Ureter (tissue), 1 donor: ENCODE measurements around the gene HIRIP3. TPM values are rescaled to one million over a fixed set of nuclear protein-coding genes. Genes with fewer than 3 reads are reported as not detected.
"Not testable (repeated sequence)": the region's sequence is repeated elsewhere in the genome, so short reads cannot be mapped to it uniquely, and the experiment has no call there.

Source experiments
- DNase-seq: peaks from one replicate; pipeline ENCODE4 v3.0.0-alpha.2; 2020; ENCODE audit warnings: low spot score
- total RNA-seq: library from RNA; stranded (reverse); gene quantifications from one replicate; pipeline ENCODE4 v1.2.4, GENCODE V29; 2023
- donor health status: DM: yes; HTN: yes; CAD: no.

The HIRIP3 gene
- total RNA-seq, 1 donor from 2014 or later: 11.2 TPM

- no peak for DNase-seq
These were observed 21.3 kb upstream of the HIRIP3 start for GRCh38 chr16:30016555-30017276.

GRCh38 chr16:30015450-30015849, 20.0 kb upstream of the HIRIP3 start:
- not testable (repeated sequence) for DNase-seq

GRCh38 chr16:30012598-30012997, 17.2 kb upstream of the HIRIP3 start:
- not testable (repeated sequence) for DNase-seq

- DNase-seq: no peak
These were observed 16.5 kb upstream of the HIRIP3 start for GRCh38 chr16:30011714-30012504.

- no peak for DNase-seq
These were observed 15.7 kb upstream of the HIRIP3 start, which contains the start of gene DOC2A for GRCh38 chr16:30010844-30011713. TSS of gene DOC2A (minus strand) at chr16:30011027. CDS start at chr16:30010222, 805 bp downstream.

GRCh38 chr16:30009990-30010843, 14.8 kb upstream of the HIRIP3 start:
- DNase-seq: no peak

- DNase-seq: no peak
These were observed 13.9 kb upstream of the HIRIP3 start for GRCh38 chr16:30009085-30009862.

- DNase-seq: no peak
These were observed 12.0 kb upstream of the HIRIP3 start for GRCh38 chr16:30007378-30007895.

GRCh38 chr16:30006659-30007377, 11.4 kb upstream of the HIRIP3 start:
- DNase-seq: no peak

GRCh38 chr16:30006095-30006473, 10.7 kb upstream of the HIRIP3 start:
- DNase-seq: no peak

- DNase-seq: no peak
These were observed 10.1 kb upstream of the HIRIP3 start for GRCh38 chr16:30005341-30006094.

GRCh38 chr16:30004811-30005242, 9.4 kb upstream of the HIRIP3 start:
- no peak for DNase-seq

- no peak for DNase-seq
These were observed 9.0 kb upstream of the HIRIP3 start for GRCh38 chr16:30004424-30004776.

- DNase-seq: no peak
These were observed 8.4 kb upstream of the HIRIP3 start for GRCh38 chr16:30003670-30004423.

GRCh38 chr16:30002614-30003346, 7.4 kb upstream of the HIRIP3 start:
- DNase-seq: no peak

- DNase-seq: no peak
These were observed 5.6 kb upstream of the HIRIP3 start for GRCh38 chr16:30000735-30001631.
